Measurements from ENCODE around the gene ACE. TPM values are rescaled to one million over a fixed set of nuclear protein-coding genes. Genes with fewer than 3 reads are reported as not detected.

Gene ACE
- total RNA-seq, 1 donor, result 1.7 TPM

DNA sequence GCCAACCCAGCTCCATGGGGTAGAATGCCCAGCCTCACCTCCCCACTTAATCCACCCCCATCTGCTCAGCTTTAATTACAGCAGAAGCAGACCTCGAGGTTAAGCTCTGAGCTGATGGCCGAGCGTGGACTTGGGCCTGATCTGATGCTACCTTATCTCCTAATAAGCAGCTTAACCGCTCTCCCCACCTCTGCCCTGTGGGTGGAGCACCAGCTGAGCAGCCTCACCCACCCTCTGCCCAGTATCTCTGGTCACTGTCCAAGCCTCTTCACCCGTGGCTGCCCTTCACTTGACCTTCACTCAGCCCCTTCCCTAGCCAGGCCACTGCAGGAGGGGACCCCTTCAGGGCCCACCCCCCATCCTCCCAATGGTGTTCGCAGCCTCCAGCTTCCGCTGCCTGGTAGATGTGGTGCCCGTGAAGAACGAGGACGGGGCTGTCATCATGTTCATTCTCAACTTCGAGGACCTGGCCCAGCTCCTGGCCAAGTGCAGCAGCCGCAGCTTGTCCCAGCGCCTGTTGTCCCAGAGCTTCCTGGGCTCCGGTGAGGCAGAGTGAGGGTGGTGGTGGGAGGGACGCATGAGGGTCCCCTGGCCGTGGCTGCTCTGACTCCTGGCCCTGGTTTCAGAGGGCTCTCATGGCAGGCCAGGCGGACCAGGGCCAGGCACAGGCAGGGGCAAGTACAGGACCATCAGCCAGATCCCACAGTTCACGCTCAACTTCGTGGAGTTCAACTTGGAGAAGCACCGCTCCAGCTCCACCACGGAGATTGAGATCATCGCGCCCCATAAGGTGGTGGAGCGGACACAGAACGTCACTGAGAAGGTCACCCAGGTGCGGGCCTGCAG is 53.1 kb downstream of the ACE start:
- TF ChIP-seq, protein P1, sequence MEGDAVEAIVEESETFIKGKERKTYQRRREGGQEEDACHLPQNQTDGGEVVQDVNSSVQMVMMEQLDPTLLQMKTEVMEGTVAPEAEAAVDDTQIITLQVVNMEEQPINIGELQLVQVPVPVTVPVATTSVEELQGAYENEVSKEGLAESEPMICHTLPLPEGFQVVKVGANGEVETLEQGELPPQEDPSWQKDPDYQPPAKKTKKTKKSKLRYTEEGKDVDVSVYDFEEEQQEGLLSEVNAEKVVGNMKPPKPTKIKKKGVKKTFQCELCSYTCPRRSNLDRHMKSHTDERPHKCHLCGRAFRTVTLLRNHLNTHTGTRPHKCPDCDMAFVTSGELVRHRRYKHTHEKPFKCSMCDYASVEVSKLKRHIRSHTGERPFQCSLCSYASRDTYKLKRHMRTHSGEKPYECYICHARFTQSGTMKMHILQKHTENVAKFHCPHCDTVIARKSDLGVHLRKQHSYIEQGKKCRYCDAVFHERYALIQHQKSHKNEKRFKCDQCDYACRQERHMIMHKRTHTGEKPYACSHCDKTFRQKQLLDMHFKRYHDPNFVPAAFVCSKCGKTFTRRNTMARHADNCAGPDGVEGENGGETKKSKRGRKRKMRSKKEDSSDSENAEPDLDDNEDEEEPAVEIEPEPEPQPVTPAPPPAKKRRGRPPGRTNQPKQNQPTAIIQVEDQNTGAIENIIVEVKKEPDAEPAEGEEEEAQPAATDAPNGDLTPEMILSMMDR (IDR thresholded peaks at IDR 0.05; ENCODE audit: insufficient read depth, low read depth, low read length), result no peak
- DNase-seq (ENCODE audit: low read depth), result no peak
- no peak overlapping the region for H3K4me3 ChIP-seq (ENCODE audit: low read depth, low read length)

DNA sequence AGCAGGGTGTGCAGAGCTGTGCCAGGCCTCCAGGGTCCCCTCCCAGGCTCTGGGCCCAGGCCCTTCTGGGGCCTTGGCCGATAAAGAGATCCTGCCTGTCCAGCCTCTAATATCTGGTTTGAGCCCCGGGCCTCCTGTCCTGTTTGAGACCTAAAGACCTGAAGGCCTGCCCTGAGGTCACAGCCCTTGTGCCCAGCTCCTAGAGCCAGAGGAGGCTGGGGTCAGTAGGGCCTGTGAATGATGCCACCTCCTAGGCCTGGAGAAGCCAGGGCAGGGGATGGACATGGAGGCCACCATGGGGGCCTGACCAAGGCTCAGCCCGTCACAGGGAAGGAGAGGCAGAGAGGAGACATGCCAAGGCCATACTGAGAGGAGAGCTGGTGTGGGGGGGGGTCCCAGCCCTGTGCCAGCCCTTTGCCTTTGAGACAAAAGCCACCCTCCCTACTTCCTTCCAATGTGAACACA is 53.7 kb downstream of the ACE start:
- no peak overlapping the region for H3K4me3 ChIP-seq (ENCODE audit: low read depth, low read length)
- TF ChIP-seq, protein P1 (IDR thresholded peaks at IDR 0.05; ENCODE audit: insufficient read depth, low read depth, low read length), result no peak
- DNase-seq (ENCODE audit: low read depth), result no peak

- DNase-seq (ENCODE audit: low read depth), result no peak
- H3K4me3 ChIP-seq (ENCODE audit: low read depth, low read length), result no peak overlapping the region
- TF ChIP-seq, protein P1 (IDR thresholded peaks at IDR 0.05; ENCODE audit: insufficient read depth, low read depth, low read length), result no peak
Measured at GRCh38 chr17:63531022-63531965, 54.4 kb downstream of the ACE start.

DNA sequence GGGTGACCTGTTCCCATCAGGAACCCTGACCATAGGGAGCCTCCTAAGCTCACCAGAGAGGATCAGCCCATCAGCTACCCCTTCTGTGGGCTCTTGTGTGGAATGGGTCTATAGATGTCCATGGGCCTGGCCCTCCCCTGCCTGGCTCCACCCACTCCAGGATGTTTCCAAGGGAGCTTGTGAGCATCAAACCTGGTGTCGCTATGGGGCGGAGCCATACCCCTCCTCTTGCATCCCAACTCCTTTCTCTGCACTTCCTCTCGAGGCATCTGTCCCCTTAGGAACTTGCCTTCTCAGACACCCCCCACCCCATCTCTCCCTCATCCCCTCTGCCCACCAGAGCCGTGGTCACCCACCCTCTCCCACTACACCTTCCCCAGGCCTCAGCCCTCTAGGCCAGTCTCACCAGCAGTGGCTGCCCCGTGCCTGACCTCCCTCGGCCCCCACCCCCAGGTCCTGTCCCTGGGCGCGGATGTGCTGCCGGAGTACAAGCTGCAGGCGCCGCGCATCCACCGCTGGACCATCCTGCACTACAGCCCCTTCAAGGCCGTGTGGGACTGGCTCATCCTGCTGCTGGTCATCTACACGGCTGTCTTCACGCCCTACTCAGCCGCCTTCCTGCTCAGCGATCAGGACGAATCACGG is 56.7 kb downstream of the ACE start:
- no peak overlapping the region for H3K4me3 ChIP-seq (ENCODE audit: low read depth, low read length)
- TF ChIP-seq, protein P1 (IDR thresholded peaks at IDR 0.05; ENCODE audit: insufficient read depth, low read depth, low read length), result no peak
- no peak for DNase-seq (ENCODE audit: low read depth)

DNA sequence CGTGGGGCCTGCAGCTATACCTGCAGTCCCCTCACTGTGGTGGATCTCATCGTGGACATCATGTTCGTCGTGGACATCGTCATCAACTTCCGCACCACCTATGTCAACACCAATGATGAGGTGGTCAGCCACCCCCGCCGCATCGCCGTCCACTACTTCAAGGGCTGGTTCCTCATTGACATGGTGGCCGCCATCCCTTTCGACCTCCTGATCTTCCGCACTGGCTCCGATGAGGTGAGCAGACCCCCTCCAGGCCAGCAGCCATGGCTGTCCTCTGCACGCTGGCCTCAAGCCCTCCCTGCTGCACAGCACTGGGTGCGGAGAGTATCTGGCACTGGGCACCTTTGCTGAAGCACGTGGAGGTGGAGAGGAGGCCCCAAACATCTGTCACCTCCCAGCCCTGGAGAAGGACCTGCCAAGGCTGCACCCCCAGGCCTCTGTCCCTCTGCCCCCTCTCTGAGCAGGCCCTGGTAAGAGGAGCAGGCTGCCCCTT is 57.3 kb downstream of the ACE start:
- TF ChIP-seq, protein P1 (IDR thresholded peaks at IDR 0.05; ENCODE audit: insufficient read depth, low read depth, low read length), result no peak
- H3K4me3 ChIP-seq (ENCODE audit: low read depth, low read length), result no peak overlapping the region
- DNase-seq (ENCODE audit: low read depth), result no peak

GRCh38 chr17:63534816-63535455 is 58.1 kb downstream of the ACE start:
- no peak for DNase-seq (ENCODE audit: low read depth)
- TF ChIP-seq, protein P1 (IDR thresholded peaks at IDR 0.05; ENCODE audit: insufficient read depth, low read depth, low read length), result no peak
- no peak overlapping the region for H3K4me3 ChIP-seq (ENCODE audit: low read depth, low read length)
